Measurements from ENCODE around the gene CLASP1.

GRCh38 chr2:121304941-121305340, 344.3 kb downstream of the CLASP1 start:
- TF ChIP-seq CSDC2 (CRISPR knock-in tag; IDR thresholded peaks at IDR 0.05): no peak
- TF ChIP-seq, protein P1, sequence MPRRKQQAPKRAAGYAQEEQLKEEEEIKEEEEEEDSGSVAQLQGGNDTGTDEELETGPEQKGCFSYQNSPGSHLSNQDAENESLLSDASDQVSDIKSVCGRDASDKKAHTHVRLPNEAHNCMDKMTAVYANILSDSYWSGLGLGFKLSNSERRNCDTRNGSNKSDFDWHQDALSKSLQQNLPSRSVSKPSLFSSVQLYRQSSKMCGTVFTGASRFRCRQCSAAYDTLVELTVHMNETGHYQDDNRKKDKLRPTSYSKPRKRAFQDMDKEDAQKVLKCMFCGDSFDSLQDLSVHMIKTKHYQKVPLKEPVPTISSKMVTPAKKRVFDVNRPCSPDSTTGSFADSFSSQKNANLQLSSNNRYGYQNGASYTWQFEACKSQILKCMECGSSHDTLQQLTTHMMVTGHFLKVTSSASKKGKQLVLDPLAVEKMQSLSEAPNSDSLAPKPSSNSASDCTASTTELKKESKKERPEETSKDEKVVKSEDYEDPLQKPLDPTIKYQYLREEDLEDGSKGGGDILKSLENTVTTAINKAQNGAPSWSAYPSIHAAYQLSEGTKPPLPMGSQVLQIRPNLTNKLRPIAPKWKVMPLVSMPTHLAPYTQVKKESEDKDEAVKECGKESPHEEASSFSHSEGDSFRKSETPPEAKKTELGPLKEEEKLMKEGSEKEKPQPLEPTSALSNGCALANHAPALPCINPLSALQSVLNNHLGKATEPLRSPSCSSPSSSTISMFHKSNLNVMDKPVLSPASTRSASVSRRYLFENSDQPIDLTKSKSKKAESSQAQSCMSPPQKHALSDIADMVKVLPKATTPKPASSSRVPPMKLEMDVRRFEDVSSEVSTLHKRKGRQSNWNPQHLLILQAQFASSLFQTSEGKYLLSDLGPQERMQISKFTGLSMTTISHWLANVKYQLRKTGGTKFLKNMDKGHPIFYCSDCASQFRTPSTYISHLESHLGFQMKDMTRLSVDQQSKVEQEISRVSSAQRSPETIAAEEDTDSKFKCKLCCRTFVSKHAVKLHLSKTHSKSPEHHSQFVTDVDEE (CRISPR knock-in tag; IDR thresholded peaks at IDR 0.05): no peak
- no peak for TF ChIP-seq ARNTL (CRISPR knock-in tag; IDR thresholded peaks at IDR 0.05; ENCODE audit: borderline replicate concordance, low read depth)
- TF ChIP-seq ZNF70 (CRISPR knock-in tag; IDR thresholded peaks at IDR 0.05): no peak
- TF ChIP-seq OSR1 (CRISPR knock-in tag; IDR thresholded peaks at IDR 0.05): no peak
- TF ChIP-seq ISL1 (CRISPR knock-in tag; IDR thresholded peaks at IDR 0.05): no peak
- TF ChIP-seq, protein P2, sequence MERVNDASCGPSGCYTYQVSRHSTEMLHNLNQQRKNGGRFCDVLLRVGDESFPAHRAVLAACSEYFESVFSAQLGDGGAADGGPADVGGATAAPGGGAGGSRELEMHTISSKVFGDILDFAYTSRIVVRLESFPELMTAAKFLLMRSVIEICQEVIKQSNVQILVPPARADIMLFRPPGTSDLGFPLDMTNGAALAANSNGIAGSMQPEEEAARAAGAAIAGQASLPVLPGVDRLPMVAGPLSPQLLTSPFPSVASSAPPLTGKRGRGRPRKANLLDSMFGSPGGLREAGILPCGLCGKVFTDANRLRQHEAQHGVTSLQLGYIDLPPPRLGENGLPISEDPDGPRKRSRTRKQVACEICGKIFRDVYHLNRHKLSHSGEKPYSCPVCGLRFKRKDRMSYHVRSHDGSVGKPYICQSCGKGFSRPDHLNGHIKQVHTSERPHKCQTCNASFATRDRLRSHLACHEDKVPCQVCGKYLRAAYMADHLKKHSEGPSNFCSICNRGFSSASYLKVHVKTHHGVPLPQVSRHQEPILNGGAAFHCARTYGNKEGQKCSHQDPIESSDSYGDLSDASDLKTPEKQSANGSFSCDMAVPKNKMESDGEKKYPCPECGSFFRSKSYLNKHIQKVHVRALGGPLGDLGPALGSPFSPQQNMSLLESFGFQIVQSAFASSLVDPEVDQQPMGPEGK (CRISPR knock-in tag; IDR thresholded peaks at IDR 0.05; ENCODE audit: borderline replicate concordance): no peak

All from SK-N-SH treated with all-trans-retinoic acid at 6 μM for 48 hours (cell line).